ENCODE measurements around the gene FAM181A. TPM values are rescaled to one million over a fixed set of nuclear protein-coding genes. Genes with fewer than 3 reads are reported as not detected.

The FAM181A gene
- total RNA-seq, 1 experiment from 2014 or later, result not detected

DNA sequence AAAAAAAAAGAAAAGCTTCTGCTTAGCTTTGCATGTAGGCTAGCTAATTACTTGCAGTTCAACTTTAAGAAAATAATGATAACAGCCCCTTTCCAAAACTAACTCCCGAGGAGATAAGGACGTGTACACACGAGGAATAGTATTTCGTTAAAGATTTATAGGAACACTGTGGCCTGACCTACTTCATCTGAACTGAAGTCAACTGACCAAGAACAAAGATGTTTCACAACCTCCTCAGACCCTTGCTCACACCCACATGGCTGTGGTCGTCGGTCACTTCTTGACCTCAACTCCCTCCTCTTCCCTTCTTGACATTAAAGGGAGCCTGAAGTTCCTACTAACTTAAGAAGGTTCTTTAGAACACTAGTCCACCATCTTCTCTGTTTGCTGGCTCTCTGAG is 25.3 kb upstream of the FAM181A start:
- no peak overlapping the region for H3K4me3 ChIP-seq (ENCODE audit: low read depth in 2 of 2, low read length in 2 of 2)
- H3K9me3 ChIP-seq (ENCODE audit: control insufficient read depth, insufficient read depth, low read depth, low read length), result no peaks in the 10 kb centered on the region
- H3K4me1 ChIP-seq (ENCODE audit: control insufficient read depth, insufficient read depth, low read length), result no peaks in the 10 kb centered on the region; the same call in 1 of the 2 replicates
- in situ Hi-C loops (cut with HindIII; ENCODE audit: low pct_unique_long_range_greater_than_20kb, low sequenced_read_pairs), result no loop called here
- ChIA-PET POLR2A (no interaction called here), CTCF (no interaction called here)
- ATAC-seq, result no peak
- TF ChIP-seq, protein P1, sequence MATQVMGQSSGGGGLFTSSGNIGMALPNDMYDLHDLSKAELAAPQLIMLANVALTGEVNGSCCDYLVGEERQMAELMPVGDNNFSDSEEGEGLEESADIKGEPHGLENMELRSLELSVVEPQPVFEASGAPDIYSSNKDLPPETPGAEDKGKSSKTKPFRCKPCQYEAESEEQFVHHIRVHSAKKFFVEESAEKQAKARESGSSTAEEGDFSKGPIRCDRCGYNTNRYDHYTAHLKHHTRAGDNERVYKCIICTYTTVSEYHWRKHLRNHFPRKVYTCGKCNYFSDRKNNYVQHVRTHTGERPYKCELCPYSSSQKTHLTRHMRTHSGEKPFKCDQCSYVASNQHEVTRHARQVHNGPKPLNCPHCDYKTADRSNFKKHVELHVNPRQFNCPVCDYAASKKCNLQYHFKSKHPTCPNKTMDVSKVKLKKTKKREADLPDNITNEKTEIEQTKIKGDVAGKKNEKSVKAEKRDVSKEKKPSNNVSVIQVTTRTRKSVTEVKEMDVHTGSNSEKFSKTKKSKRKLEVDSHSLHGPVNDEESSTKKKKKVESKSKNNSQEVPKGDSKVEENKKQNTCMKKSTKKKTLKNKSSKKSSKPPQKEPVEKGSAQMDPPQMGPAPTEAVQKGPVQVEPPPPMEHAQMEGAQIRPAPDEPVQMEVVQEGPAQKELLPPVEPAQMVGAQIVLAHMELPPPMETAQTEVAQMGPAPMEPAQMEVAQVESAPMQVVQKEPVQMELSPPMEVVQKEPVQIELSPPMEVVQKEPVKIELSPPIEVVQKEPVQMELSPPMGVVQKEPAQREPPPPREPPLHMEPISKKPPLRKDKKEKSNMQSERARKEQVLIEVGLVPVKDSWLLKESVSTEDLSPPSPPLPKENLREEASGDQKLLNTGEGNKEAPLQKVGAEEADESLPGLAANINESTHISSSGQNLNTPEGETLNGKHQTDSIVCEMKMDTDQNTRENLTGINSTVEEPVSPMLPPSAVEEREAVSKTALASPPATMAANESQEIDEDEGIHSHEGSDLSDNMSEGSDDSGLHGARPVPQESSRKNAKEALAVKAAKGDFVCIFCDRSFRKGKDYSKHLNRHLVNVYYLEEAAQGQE (IDR thresholded peaks at IDR 0.05; ENCODE audit: insufficient read depth in 1 of 2, low read depth in 2 of 2, low read length in 1 of 2), result no peak
- no peak for TF ChIP-seq TCF7L2 (IDR thresholded peaks at IDR 0.05; ENCODE audit: low read depth, low read length)
- TF ChIP-seq POLR2AphosphoS5 (IDR thresholded peaks at IDR 0.05; ENCODE audit: low read depth, low read length), result no peak
- TF ChIP-seq, protein P2, sequence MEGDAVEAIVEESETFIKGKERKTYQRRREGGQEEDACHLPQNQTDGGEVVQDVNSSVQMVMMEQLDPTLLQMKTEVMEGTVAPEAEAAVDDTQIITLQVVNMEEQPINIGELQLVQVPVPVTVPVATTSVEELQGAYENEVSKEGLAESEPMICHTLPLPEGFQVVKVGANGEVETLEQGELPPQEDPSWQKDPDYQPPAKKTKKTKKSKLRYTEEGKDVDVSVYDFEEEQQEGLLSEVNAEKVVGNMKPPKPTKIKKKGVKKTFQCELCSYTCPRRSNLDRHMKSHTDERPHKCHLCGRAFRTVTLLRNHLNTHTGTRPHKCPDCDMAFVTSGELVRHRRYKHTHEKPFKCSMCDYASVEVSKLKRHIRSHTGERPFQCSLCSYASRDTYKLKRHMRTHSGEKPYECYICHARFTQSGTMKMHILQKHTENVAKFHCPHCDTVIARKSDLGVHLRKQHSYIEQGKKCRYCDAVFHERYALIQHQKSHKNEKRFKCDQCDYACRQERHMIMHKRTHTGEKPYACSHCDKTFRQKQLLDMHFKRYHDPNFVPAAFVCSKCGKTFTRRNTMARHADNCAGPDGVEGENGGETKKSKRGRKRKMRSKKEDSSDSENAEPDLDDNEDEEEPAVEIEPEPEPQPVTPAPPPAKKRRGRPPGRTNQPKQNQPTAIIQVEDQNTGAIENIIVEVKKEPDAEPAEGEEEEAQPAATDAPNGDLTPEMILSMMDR (IDR thresholded peaks at IDR 0.05), result no peak
- TF ChIP-seq SIN3A (IDR thresholded peaks at IDR 0.05; ENCODE audit: borderline replicate concordance, insufficient read depth, low read depth, low read length), result no peak
- no peaks in the 10 kb centered on the region; the same call in 1 of the 2 replicates for H3K27me3 ChIP-seq (ENCODE audit: control insufficient read depth, insufficient read depth, low read length)
- no peaks in the 10 kb centered on the region for H3K36me3 ChIP-seq (ENCODE audit: control insufficient read depth, insufficient read depth, low read length)
- H3K27ac ChIP-seq (ENCODE audit: low read length), result no peak overlapping the region
- no TSS peak for BruUV-seq (replicated peaks)
- intact Hi-C loops (cut with micrococcal nuclease; ENCODE audit: unreplicated experiment), result no loop called here
- DNase-seq (ENCODE audit: low read depth, low spot score), result no peak

DNA sequence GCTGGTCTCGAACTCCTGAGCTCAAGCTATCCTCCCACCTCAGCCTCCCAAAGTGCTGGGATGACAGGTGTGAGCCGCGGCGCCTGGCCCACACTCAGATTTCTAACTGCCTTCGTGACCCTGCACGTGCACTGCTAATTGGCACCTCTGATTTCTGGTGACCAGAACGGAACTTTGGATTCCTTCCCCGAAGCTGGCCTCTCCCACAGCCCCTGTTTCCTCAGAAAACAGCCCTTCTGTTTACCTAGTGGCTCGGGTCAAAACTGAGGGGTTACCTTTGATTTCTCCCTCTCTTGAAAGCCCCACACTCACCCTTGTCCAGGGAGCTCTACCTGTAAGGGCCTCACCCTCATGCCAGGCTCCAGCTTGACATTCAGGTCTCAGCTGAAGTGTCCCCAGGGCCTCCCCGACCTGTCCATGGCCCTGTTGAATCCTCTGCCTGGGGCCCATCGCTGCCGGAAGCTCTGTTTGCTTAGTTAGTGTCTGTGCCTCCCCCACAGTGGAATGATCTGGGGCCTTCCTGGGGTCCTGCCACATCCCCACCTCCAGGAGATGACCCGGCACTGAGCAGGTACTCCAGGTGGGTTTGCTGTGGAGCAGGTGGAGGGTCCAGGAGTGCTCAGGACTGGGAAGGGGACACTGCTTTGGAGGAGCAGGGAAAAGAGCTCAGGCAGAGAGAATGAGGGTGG is 24.4 kb upstream of the FAM181A start:
- no peak overlapping the region for H3K27ac ChIP-seq (ENCODE audit: low read length)
- ATAC-seq (no peak), DNase-seq (ENCODE audit: low read depth, low spot score) (no peak)
- no peaks in the 10 kb centered on the region for H3K36me3 ChIP-seq (ENCODE audit: control insufficient read depth, insufficient read depth, low read length)
- intact Hi-C loops (cut with micrococcal nuclease; ENCODE audit: unreplicated experiment) (no loop called here), in situ Hi-C loops (cut with HindIII; ENCODE audit: low pct_unique_long_range_greater_than_20kb, low sequenced_read_pairs) (no loop called here)
- H3K9me3 ChIP-seq (ENCODE audit: control insufficient read depth, insufficient read depth, low read depth, low read length), result no peaks in the 10 kb centered on the region
- no peaks in the 10 kb centered on the region; the same call in 1 of the 2 replicates for H3K4me1 ChIP-seq (ENCODE audit: control insufficient read depth, insufficient read depth, low read length)
- CTCF ChIA-PET, result interaction anchor here (1.0 kb wide), 1 partner anchor 37 kb away, joined by 4 read pairs; no protein-coding TSS in a partner anchor
- no peak overlapping the region for H3K4me3 ChIP-seq (ENCODE audit: low read depth in 2 of 2, low read length in 2 of 2)
- TF ChIP-seq, protein P1 (IDR thresholded peaks at IDR 0.05; ENCODE audit: insufficient read depth in 1 of 2, low read depth in 2 of 2, low read length in 1 of 2), result no peak
- TF ChIP-seq, protein P2 (IDR thresholded peaks at IDR 0.05), result no peak
- TF ChIP-seq TCF7L2 (IDR thresholded peaks at IDR 0.05; ENCODE audit: low read depth, low read length) (no peak), SIN3A (IDR thresholded peaks at IDR 0.05; ENCODE audit: borderline replicate concordance, insufficient read depth, low read depth, low read length) (no peak), POLR2AphosphoS5 (IDR thresholded peaks at IDR 0.05; ENCODE audit: low read depth, low read length) (no peak)
- no TSS peak for BruUV-seq (replicated peaks)
- no peaks in the 10 kb centered on the region; the same call in 1 of the 2 replicates for H3K27me3 ChIP-seq (ENCODE audit: control insufficient read depth, insufficient read depth, low read length)
- POLR2A ChIA-PET, result no interaction called here

Measured in Panc1 (cell line).